K562 (cell line): ENCODE measurements around the gene SULT2B1. TPM values are rescaled to one million over a fixed set of nuclear protein-coding genes. Genes with fewer than 3 reads are reported as not detected.

Experiments
- ADNP ChIP-seq: fragments of 200-800 bp; sonication (Bioruptor generic); IDR thresholded peaks from 2 replicates; pipeline ENCODE4 v1.6.1; 2016; ENCODE audit warnings: missing genetic modification characterization, missing compliant biosample characterization
- CBX3 ChIP-seq, 2 experiments: IDR thresholded peaks; 1 replicate in 1 of 2; 2 replicates in 1 of 2; pipeline ENCODE4 v1.6.1; 2012; ENCODE audit warnings: inconsistent platforms in 2 of 2, low read length in 2 of 2, borderline replicate concordance in 1 of 2, control low read depth in 1 of 2
- KAT2B ChIP-seq: IDR thresholded peaks from one replicate; pipeline ENCODE4 v1.6.1; 2012; ENCODE audit warnings: low read depth, mild to moderate bottlenecking, control low read depth, inconsistent platforms, low read length, moderate library complexity
- KDM2B ChIP-seq: fragments of 250-450 bp; sonication (Bioruptor Pico); IDR thresholded peaks from 2 replicates; pipeline ENCODE4 v1.8.0; 2021; ENCODE audit warnings: mild to moderate bottlenecking, moderate library complexity
- RCOR1 ChIP-seq, 2 experiments: IDR thresholded peaks; 2 replicates each; pipeline ENCODE4 v1.6.1; 2012; ENCODE audit warnings: low read depth in 2 of 2, low read length in 2 of 2, borderline replicate concordance in 1 of 2, improper control_type of control experiment in 1 of 2
- ZBED1 ChIP-seq: IDR thresholded peaks from 2 replicates; pipeline ENCODE4 v1.6.1; 2014
- ZNF175 ChIP-seq: fragments of 200-800 bp; sonication (Bioruptor generic); IDR thresholded peaks from 2 replicates; pipeline ENCODE4 v1.6.1; 2016; ENCODE audit warnings: low read depth, mild to moderate bottlenecking, missing genetic modification characterization, missing compliant biosample characterization
- ZNF184 ChIP-seq: sonication (generic); formaldehyde crosslinking; IDR thresholded peaks from 2 replicates; pipeline ENCODE4 v1.5.0; 2020; ENCODE audit warnings: missing genetic modification reagents
- ZNF354B ChIP-seq: fragments of 250-450 bp; sonication (Bioruptor Pico); IDR thresholded peaks from 2 replicates; pipeline ENCODE4 v1.4.0; 2020
- polyA plus RNA-seq, 8 experiments: library from polyadenylated mRNA; depleted of rRNA in 4 of 8; stranded (reverse) in 5 of 8; unstranded in 3 of 8; fragments of >200 nt; fragmentation: Nextera tagmentation in 2 of 8; fragmentation: Illumina TruSeq in 1 of 8; extraction: Ambion mirVana in 2 of 8; extraction: Trizol in 1 of 8; gene quantifications; 2 replicates each; pipeline versions ENCODE4 v1.2.1 to v1.2.3, GENCODE V29; 2011 to 2014; ENCODE audit warnings: inconsistent platforms in 1 of 8, missing spikeins in 1 of 8
- total RNA-seq, 7 experiments: library from RNA; depleted of rRNA in 6 of 7; stranded (reverse); fragments of >200 nt in 6 of 7; fragmentation: Illumina TruSeq in 2 of 7; extraction: Trizol in 2 of 7; gene quantifications; 2 replicates each; pipeline versions ENCODE4 v1.2.1 to v1.2.3, GENCODE V29; 2011 to 2021; ENCODE audit warnings: low replicate concordance in 1 of 7
- TF ChIP-seq, protein P1 (sequence below), 2 experiments: fragments of 150-350 bp in 1 of 2; IDR thresholded peaks; 2 replicates each; pipeline ENCODE4 v1.6.1; 2012 to 2016; ENCODE audit warnings: low read depth in 2 of 2, low read length in 2 of 2, mild to moderate bottlenecking in 1 of 2, moderate library complexity in 1 of 2
- TF ChIP-seq, protein P2 (sequence below), 2 experiments: fragments of 450-650 bp; IDR thresholded peaks; 2 replicates each; pipeline ENCODE4 v1.6.1; 2018; ENCODE audit warnings: mild to moderate bottlenecking in 2 of 2, low read depth in 1 of 2; ENCODE audit not compliant: partially characterized antibody in 2 of 2
- TF ChIP-seq, protein P3 (sequence below), 3 experiments: fragments of 200-800 bp in 1 of 3; fragments of 250-450 bp in 1 of 3; fragments of 450-650 bp in 1 of 3; sonication (Bioruptor Pico) in 1 of 3; sonication (Bioruptor generic) in 1 of 3; formaldehyde crosslinking in 1 of 3; IDR thresholded peaks; 2 replicates each; pipeline versions ENCODE4 v1.6.1 to v1.8.0; 2016 to 2022; ENCODE audit warnings: mild to moderate bottlenecking in 2 of 3, missing genetic modification characterization in 2 of 3, missing compliant biosample characterization in 1 of 3, moderate library complexity in 1 of 3
- TF ChIP-seq, protein P4 (sequence below): fragments of 250-450 bp; sonication (Bioruptor Pico); IDR thresholded peaks from 2 replicates; pipeline ENCODE4 v1.8.0; 2021; ENCODE audit warnings: borderline replicate concordance, mild to moderate bottlenecking, moderate library complexity; ENCODE audit not compliant: poor library complexity, severe bottlenecking

SULT2B1 gene
- total and polyA plus RNA-seq, 9 of the 15 experiments (the other 6 are each of a cell fraction or from before 2014, with no cell fraction given), result 0.09 to 0.62 (median 0.22) TPM; not detected in 2

DNA sequence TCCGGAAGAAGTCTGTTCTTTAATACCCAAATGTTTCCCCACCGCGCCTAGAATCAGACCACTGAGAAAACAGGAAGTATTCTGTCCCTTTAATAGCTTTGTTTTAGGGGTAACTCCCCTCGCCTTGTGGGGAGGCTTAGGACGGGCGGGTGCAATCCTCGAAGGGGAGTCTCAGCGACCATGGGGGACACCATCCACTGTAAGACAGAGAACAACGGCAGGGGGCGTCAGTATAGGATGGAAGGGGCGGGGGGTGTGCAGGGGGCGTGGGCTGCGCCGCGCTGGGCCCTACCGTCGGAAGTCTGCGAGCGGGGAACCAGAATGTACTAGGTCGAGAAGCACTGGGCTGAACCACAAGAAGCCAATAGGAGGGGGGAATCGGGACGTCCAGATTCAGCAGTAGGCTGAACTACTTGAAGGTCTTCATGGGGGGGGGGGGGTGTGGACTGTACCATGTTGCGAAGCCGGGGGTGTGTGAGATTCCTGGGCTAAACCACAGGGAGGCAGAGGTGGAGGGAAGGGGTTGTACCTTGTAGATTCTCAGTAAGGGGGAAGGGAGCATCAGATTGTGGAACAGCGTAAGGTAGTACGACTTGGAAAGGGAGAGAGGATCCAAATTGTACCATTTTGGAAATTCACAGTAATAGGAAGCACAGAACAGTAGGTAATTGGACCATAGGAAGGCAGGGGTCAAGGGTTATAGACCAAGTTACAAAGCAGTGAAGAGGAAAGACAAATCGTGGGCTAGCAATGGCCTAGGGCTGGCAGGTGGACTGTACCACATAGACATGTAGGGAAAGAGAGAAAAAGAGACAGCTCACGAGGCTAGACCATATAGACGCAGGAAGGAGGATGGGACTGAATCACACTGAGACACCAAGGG lies 86.2 kb downstream of the SULT2B1 start (continued):
- TF ChIP-seq, protein P1, sequence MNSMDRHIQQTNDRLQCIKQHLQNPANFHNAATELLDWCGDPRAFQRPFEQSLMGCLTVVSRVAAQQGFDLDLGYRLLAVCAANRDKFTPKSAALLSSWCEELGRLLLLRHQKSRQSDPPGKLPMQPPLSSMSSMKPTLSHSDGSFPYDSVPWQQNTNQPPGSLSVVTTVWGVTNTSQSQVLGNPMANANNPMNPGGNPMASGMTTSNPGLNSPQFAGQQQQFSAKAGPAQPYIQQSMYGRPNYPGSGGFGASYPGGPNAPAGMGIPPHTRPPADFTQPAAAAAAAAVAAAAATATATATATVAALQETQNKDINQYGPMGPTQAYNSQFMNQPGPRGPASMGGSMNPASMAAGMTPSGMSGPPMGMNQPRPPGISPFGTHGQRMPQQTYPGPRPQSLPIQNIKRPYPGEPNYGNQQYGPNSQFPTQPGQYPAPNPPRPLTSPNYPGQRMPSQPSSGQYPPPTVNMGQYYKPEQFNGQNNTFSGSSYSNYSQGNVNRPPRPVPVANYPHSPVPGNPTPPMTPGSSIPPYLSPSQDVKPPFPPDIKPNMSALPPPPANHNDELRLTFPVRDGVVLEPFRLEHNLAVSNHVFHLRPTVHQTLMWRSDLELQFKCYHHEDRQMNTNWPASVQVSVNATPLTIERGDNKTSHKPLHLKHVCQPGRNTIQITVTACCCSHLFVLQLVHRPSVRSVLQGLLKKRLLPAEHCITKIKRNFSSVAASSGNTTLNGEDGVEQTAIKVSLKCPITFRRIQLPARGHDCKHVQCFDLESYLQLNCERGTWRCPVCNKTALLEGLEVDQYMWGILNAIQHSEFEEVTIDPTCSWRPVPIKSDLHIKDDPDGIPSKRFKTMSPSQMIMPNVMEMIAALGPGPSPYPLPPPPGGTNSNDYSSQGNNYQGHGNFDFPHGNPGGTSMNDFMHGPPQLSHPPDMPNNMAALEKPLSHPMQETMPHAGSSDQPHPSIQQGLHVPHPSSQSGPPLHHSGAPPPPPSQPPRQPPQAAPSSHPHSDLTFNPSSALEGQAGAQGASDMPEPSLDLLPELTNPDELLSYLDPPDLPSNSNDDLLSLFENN (IDR thresholded peaks at IDR 0.05; ENCODE audit: low read depth in 2 of 2, low read length in 2 of 2), result 0 out of 4 replicates have a peak, but pooled peaks of 1 of the 2 experiments have one; percentile 6
- no peak for TF ChIP-seq ZBED1
- TF ChIP-seq ADNP, result no peak
- TF ChIP-seq, protein P2, sequence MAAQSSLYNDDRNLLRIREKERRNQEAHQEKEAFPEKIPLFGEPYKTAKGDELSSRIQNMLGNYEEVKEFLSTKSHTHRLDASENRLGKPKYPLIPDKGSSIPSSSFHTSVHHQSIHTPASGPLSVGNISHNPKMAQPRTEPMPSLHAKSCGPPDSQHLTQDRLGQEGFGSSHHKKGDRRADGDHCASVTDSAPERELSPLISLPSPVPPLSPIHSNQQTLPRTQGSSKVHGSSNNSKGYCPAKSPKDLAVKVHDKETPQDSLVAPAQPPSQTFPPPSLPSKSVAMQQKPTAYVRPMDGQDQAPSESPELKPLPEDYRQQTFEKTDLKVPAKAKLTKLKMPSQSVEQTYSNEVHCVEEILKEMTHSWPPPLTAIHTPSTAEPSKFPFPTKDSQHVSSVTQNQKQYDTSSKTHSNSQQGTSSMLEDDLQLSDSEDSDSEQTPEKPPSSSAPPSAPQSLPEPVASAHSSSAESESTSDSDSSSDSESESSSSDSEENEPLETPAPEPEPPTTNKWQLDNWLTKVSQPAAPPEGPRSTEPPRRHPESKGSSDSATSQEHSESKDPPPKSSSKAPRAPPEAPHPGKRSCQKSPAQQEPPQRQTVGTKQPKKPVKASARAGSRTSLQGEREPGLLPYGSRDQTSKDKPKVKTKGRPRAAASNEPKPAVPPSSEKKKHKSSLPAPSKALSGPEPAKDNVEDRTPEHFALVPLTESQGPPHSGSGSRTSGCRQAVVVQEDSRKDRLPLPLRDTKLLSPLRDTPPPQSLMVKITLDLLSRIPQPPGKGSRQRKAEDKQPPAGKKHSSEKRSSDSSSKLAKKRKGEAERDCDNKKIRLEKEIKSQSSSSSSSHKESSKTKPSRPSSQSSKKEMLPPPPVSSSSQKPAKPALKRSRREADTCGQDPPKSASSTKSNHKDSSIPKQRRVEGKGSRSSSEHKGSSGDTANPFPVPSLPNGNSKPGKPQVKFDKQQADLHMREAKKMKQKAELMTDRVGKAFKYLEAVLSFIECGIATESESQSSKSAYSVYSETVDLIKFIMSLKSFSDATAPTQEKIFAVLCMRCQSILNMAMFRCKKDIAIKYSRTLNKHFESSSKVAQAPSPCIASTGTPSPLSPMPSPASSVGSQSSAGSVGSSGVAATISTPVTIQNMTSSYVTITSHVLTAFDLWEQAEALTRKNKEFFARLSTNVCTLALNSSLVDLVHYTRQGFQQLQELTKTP (IDR thresholded peaks at IDR 0.05; ENCODE audit: low read depth in 1 of 2, partially characterized antibody in 2 of 2), result no peak
- TF ChIP-seq ZNF175, result peak; percentile 66; the same call in 1 of the 2 replicates
- TF ChIP-seq ZNF184 (CRISPR knock-in tag), result no peak
- no peak for TF ChIP-seq KAT2B
- TF ChIP-seq, protein P3, sequence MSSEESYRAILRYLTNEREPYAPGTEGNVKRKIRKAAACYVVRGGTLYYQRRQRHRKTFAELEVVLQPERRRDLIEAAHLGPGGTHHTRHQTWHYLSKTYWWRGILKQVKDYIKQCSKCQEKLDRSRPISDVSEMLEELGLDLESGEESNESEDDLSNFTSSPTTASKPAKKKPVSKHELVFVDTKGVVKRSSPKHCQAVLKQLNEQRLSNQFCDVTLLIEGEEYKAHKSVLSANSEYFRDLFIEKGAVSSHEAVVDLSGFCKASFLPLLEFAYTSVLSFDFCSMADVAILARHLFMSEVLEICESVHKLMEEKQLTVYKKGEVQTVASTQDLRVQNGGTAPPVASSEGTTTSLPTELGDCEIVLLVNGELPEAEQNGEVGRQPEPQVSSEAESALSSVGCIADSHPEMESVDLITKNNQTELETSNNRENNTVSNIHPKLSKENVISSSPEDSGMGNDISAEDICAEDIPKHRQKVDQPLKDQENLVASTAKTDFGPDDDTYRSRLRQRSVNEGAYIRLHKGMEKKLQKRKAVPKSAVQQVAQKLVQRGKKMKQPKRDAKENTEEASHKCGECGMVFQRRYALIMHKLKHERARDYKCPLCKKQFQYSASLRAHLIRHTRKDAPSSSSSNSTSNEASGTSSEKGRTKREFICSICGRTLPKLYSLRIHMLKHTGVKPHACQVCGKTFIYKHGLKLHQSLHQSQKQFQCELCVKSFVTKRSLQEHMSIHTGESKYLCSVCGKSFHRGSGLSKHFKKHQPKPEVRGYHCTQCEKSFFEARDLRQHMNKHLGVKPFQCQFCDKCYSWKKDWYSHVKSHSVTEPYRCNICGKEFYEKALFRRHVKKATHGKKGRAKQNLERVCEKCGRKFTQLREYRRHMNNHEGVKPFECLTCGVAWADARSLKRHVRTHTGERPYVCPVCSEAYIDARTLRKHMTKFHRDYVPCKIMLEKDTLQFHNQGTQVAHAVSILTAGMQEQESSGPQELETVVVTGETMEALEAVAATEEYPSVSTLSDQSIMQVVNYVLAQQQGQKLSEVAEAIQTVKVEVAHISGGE (CRISPR knock-in tag; IDR thresholded peaks at IDR 0.05), result 0 out of 6 replicates have a peak, but pooled peaks of 1 of the 3 experiments have one; percentile 46
- peak; percentile 99 for TF ChIP-seq RCOR1 (IDR thresholded peaks at IDR 0.05; ENCODE audit: borderline replicate concordance in 1 of 2, low read depth in 2 of 2, low read length in 2 of 2)
- no peak for TF ChIP-seq ZNF354B (CRISPR knock-in tag)
- TF ChIP-seq, protein P4, sequence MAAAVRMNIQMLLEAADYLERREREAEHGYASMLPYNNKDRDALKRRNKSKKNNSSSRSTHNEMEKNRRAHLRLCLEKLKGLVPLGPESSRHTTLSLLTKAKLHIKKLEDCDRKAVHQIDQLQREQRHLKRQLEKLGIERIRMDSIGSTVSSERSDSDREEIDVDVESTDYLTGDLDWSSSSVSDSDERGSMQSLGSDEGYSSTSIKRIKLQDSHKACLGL (CRISPR knock-in tag), result no peak
- TF ChIP-seq KDM2B (CRISPR knock-in tag), result no peak
- no peak; a peak in 1 of 3 replicates for TF ChIP-seq CBX3 (IDR thresholded peaks at IDR 0.05; ENCODE audit: borderline replicate concordance in 1 of 2, low read length in 2 of 2)
